Measurements from ENCODE around the gene SORL1.
"Not testable (repeated sequence)": the region's sequence is repeated elsewhere in the genome, so short reads cannot be mapped to it uniquely, and the experiment has no call there.

SORL1 gene

DNA sequence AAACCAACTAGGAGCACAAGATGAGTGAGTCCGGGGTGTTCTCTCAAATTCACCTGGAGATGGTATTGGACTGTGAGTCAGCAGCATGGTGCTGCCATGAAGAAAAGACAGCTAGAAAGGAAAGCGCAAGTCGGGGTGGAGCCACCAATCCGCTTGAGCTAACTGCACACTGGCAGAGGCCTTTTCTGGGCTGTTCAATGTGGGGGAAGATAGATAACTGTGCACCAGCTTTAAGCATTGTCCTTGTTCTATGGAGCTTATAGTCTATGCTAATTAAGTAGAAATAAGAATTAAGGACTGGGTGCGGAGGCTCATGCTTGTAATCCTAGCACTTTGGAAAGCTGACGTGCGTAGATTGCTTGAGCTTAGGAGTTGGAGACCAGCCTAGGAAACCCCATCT, 22.6 kb downstream of the SORL1 start:
- no peak for DNase-seq (ENCODE audit: low read depth)

DNA sequence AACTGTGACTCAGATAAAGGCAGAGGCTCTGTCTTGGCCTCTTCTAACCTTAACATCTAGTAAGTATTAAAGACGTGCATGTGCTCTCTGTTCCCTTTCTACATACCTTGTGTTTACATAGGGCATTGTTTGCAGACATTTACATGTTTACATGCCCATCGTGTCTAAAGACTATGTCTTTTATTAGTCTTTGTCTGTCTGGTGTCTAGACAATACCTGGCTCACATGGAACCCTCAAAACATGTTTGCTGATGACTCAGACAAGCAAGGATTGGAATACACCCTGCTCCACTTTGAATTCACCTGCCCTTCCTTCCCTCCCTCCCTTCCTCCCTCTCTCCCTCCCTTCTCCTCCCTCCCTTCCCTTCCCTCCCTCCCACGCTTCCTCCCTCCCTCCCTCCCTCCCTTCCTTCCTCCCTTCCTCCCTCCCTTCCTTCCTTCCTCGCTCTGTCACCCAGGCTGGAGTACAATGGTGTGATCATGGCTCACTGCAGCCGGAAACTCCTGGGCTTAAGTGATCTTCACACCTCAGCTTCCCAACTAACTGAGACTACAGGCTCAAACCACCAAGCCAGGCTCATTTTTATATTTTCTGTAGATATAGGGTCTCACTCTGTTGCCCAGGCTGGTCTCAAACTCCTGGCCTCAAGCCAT, 24.4 kb downstream of the SORL1 start:
- DNase-seq (ENCODE audit: low read depth): no peak

DNA sequence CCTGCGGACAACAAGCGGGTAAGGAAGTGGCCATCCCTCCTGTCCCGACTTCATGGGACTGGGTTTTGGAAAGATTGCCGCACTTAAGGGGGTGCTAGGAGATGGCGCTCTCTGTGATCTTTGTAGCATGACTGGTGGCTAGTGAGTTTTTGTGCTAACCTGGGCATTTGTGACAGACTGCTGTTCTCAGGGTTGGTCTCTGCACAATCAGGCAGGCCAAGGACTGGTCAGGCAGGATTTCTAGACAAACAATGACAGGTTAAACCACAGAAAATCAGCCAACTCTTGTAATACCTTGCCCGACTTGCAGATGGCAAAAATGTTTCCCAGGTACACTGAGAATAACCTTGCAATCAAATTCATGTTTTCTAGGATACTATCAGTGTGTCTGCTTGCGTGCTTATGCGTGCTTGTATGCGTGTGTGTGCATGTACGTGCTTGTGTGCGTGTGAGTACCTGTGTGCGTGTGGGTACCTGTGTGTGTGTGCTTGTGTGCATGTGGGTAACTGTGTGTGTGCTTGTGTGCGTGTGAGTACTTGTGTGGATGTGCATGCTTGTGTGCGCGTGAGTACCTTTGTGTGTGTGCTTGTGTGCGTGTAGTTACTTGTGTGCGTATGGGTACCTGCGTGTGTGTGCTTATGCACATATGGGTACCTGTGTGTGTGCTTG, 26.2 kb downstream of the SORL1 start:
- DNase-seq (ENCODE audit: low read depth): no peak

DNA sequence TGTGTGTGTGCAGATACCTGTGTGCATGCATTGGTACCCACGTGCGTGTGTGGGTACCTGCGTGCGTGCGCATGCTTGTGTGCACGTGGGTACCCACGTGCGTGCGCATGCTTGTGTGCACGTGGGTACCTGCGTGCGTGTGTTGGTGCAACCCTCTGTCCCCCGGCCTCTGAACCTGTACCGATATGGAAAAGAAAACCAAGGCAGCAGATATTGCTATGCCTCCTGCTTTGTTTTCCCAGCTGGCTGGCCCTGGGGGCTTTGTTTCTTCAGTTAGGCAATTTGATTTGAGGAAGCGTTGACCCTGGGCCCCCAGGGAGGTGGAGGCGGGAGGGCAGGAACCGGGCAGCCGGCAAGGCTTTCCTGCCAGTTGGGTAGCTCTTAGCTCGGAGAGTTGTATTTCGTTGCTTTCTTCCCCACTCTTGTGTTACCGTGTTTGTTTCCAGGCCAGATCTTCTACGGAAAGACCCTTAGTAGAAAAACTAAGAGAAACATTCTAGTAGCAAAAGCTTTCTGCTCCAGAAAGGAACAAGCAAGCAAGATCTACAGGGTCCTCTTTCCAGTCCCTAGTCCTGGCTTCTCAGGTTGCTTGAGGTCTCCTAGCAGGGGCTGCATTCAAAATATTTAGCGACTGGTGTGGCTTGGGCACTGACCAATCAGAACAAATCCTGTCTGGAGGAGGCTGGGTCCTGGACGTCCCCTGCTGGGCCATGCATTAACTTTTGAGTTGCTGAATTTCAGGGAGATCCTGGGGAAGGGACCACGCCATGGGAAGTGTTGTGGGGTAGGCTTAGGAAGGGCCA, 27.0 kb downstream of the SORL1 start:
- DNase-seq (ENCODE audit: low read depth): no peak

DNA sequence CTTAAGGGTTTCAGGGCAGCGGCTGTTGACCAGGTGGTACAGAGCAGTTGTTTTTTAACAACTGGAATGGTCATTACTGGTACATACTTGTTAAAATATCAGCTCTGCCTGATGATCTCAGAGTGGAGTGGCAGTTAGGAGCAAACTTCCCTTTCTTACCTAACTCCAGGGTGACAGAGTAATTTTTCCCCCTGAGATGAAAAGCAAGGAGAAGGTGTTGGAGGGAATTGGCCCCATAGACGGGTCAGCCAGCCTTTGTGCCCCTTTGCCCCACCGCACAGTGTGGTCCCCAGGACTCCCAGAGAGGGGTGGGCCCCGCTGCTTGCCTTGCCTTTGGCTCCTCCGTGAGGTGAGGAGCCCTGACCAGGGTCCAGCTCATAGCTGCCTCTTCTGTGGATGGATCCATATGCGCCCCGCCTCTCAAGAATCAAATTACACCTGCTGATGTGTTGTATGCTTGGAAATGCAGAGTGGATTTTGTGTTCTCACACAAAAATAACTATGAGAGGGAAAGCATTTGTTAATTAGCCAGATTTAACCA, 27.7 kb downstream of the SORL1 start:
- no peak for DNase-seq (ENCODE audit: low read depth)

DNA sequence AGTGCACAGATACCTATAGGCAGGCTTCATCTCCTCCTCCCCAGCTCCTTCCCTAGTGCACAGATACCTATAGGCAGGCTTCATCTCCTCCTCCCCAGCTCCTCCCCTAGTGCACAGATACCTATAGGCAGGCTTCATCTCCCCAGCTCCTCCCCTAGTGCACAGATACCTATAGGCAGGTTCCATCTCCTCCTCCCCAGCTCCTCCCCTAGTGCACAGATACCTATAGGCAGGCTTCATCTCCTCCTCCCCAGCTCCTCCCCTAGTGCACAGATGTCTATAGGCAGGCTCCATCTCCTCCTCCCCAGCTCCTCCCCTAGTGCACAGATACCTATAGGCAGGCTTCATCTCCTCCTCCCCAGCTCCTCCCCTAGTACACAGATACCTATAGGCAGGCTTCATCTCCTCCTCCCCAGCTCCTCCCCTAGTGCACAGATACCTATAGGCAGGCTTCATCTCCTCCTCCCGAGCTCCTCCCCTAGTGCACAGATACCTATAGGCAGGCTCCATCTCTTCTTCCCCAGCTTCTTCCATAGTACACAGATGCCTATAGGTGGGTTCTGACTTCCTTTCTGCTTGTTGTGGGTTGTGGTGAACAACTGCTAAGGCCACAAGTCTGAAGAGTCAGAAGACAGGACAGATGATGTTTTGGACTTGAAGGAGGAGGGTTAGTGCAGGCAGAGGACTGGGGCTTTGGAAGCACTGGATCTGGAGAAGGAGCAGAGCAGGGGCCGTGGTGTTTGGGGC, 29.5 kb downstream of the SORL1 start:
- DNase-seq (ENCODE audit: low read depth): not testable (repeated sequence)

DNA sequence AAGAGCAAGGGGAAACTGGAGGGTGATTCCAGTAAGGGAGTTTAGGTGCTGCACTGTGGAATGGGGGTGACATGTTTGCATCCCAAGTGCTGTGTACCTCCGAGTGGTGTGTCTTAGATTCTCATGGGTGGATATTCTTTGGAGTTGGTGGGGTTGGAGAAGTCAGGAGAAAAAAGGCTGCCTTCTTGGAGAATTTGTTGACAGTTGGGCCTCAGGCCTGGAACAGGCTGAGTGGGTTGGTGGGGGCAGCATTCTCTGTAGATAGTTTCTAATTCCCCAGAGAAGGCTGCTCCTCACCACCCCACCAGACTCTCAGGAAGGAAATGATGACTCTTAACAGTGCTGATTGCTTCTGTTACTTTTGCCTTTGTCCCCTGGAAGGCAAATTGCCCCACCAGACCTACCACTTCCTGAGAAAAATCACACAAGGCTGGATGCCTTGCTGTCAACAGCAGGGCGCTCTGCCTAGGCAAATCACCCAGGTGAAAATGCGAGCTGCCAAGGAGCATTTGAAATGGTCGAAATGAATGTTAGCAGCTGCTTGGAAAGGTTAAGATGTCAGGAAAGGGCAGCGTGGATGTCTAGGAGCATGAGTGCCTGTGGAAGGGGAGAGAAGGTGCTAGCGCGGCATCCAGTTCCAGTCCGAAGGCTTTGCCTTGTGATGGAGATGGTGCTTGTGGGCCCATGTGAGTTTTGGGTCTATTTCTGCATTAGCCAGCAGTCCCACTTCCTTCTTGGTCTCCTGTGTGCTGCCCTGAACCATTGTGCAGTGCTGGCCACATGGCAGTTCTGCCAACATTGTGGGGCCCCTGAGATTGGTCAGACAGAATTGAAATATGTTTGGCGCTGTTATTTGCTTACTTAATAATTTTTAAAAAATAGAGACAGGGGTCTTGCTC, 30.4 kb downstream of the SORL1 start:
- peak; percentile 48 for DNase-seq (ENCODE audit: low read depth)

DNA sequence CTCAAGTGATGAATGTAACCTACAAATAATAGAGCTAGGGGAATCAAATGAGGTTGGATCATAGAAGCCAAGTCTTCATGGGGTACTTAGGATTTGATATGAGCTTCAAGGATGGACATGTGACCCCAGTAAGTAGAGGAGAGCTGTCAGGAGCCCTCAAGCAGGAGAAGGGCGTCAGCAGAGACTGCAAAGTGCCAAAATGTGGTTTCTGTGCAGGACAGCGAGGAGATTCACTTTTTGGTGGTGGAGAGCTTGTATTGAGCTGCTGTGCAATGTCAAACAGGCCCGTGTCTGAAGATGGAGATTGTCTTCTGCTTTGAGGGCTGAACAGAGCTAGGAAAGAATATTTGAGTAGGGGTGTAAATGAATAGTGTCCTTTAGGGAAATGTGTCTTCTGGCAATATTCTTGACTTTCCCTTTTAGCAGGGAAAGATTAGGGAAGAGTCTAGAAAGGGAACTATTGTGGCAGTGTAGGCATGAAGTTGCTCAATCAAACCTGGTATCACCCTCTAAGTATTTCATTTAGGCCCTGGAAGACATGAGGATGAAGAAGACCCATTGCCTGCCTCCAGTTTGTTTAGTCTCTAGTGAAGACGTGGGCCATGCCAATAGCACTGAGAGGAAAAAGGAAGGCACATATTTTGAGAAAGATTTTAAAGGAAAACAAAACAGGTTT, 31.8 kb downstream of the SORL1 start:
- no peak for DNase-seq (ENCODE audit: low read depth)

DNA sequence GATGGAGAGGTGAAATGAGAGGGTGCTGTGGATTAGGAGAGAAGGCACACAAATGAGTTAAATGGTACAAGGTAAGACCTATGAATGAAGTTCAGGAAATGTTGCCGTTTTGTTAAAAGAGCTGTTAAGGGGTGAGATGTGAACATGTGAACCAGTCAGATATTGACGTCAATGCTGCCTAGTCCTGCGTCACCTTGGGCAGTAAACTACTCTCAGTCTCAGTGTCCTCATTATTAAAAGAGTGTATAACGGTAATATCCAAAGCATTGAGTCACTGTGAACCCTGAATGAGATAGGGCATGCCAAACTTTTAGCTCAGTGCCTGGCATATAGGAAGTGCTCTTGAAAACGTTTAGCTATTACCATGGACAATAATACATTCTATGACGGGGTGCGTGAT, 33.1 kb downstream of the SORL1 start:
- DNase-seq (ENCODE audit: low read depth): no peak

DNA sequence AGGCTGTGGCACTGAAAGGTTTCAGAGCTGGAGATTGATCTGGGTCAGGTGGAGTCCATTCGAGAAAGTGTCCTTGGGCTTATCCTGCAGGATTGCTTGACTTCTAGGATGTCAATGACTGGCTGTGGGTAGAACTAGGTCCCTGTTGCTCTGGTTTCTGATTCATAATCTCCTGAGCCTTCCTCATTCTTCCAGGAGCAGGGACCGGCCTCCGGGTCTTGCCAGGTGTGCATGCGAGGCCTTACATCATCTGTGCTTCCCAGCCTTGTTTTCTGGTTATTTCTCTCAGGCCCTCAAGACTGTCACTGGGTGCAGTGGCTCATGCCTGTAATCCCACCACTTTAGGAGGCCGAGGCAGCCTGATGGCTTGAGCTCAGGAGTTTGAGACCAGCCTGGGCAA, 33.9 kb downstream of the SORL1 start:
- no peak for DNase-seq (ENCODE audit: low read depth)

DNA sequence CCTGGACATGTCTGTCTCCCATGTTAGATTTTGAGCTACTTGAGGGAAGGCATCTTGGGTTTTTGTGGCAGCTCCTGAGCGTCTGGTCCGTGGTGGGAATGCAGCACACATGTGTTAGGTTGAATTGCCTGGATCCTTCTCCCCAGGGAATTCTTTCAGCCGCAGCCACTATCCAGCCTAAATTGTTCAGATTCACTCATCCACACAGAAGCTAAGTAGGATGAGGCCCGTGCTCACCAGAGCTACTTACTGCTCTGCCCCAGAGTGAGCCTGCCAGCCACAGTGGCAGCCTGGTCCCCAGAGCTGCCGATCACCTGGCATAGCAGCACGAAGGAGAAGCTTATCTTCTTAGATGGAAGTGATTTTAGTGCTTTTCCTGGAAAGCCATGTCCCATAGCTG, 35.1 kb downstream of the SORL1 start:
- DNase-seq (ENCODE audit: low read depth): no peak

DNA sequence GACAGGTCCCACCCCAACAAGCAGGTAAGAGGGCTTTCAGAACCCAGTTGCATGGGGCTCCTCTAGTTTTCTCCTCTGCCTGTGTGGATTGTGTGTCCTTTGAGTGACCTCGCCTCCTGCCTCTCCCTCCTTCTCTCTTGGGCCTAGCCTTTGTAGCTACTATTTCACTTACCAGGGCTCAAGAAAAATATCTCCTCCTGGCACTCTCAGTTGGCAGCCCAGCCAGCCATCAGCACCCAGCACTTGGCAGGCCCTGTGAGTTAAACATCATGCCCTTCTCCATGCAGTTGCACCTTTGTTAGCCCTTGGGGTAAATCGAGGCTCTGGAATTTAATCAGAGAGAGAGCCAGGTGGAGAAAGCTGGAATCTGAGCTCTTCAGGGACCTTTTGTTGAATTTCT, 36.1 kb downstream of the SORL1 start:
- no peak for DNase-seq (ENCODE audit: low read depth)

DNA sequence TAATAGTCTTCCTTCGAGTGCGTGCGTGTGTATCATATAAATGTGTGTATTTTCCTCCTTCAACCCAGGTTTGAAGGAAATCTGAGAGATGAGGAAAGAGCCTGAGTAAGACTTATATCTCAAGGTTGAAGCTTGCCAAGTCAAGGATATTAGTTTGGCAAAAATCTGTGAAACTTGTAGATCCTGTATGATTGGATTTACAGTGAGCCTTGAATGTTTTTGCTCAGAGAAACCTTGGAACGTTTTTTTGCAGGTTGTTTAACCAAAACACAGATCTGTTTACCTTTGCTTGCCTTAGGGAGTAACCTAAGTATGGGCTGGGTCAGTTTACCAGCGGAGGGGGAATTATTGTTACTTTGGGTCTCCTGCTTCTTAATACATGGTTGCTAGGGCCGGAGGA, 36.5 kb downstream of the SORL1 start:
- no peak for DNase-seq (ENCODE audit: low read depth)

DNA sequence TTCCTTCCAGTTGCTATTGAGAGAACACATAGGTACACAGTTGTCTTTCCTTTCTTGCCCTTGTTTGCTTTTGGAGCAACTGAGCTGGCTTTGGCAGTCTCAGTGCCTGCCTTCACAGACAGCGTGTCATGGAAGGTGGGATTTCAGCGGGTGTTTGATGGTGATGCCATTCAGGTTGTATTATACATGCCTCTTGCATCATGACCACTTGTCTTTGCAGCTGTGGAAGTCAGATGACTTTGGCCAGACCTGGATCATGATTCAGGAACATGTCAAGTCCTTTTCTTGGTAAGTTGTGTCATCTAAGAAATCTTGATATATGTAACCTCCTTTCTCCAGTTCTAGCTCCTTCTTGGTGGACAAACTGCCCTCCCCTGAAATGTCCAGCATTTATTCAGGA, 37.7 kb downstream of the SORL1 start:
- no peak for DNase-seq (ENCODE audit: low read depth)

DNA sequence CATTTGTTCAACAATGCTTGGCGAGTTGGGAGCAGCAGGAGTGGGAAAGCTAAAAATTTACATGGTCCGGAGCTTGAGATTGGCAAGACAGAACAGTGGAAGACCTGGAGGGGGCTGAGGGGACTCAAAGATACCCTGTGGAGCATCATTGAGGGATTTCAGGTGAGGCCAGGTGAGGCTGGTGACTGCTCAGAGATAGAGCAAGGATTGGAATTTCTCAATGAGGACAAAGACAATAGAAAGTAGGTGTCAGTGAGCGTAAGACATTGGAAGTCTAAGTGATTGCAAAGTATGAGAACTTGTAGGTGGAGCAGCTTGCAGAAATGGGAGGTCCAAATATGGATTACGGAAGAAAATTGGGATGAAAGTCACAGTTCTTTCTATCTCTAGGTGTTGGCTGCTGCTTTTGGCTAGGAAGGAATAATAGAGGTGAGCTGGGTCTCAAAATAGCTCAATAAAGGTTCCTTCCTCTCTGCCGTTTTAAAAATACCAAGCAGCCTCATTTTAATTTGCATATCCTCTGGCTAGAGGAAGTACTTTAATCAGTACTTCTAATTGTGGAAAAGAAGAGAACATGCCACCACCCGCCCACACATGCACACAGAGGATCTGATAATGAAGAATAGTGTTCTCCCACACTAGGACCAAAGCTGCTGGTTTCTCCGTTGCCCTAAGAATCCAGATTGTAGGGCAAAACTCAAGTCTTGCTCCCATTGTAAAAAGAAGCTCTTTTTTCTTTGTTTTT, 42.4 kb downstream of the SORL1 start:
- peak; percentile 64 for DNase-seq (ENCODE audit: low read depth)

DNA sequence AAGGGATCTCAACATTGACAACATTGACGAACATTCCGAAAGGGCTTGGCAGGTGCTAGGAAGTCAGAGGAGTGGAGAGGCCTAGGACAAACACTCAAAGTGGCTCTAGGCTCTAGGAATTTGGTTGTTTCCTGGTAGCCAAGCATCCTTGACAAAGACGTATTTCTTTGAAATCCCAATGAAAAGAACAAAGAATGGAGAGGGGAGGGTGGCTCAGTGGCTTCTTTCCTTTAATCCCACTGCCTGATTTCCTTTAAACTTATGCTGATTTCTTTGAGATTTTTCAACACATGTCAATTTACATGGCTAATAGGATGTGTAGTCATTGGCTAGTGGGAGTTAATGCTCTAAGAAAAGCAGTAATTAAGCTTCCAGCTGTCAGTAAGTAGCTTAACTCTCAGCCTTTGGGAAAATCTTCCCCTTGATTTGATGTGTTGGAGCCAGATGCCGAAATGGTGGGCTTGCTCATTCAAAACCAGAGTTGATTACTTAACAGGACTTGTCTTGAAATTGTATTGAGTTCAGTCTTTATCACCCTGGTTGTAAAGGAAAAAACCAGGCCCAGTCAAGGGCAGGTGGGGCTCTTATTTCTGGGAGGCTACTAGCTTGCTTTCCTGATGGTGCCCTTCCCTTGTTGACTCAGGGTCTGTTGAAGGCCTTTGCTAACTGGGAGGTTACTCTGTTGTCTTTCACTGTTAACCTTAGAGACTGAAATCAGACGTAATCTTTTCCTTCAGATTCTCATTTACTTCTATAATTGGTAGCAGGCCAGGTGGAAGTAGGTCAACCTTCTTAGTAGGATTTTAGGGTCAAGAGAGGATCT, 45.3 kb downstream of the SORL1 start:
- DNase-seq (ENCODE audit: low read depth): no peak

DNA sequence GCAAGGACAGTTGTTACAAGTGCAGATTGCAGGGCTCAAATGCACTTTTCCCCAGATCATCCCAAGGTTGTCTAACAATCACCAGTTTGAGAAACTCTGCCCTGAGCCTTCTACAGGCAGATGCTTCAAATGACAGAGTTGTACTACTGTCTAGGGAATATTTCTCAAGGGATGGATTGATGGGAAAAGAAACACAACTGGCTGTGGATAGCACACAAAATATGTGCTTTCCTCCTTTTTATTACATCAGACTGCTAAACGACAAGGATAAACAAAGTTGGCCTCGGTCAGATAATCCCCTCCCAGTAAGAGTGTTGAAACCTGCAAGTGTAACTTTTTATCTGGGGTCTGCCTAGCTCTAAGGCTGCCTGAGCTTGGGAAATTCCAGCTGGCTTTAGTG, 47.3 kb downstream of the SORL1 start:
- DNase-seq (ENCODE audit: low read depth): no peak

DNA sequence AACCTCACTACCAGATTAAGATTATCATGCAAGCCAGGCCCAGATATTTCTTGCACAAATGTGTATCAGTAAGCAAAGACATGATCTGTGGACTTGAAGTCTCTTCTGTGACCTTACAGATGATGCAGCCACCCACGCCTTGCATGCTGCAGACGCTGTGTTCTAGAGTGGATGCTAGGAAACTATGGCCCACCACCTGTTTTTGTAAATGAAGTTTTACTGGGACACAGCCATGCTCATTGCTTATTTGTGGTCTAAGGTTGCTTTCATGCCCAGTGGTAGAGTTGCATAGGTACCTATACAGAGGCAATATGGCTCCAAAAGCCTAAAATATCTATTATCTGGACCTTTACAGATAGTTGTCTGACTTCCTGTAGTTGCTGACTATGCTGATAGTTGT, 48.2 kb downstream of the SORL1 start:
- DNase-seq (ENCODE audit: low read depth): no peak

DNA sequence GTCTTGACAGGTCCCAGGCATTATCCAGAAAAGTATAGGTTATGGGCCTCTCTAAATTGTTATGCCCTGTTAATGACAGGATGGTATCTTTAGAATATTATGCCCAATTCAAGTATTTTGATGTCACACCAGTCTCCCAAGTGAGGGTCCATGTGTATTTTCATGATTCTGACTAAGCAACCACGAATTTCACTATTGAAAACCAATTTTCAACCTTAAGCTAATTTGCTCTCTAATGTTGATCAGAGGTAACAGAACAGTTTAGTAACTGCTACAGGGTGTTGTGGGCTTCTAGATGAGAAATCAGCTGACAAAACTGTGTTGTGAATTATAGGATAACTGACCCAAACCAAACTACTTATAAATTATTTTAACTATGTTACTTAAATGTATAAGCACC, 48.6 kb downstream of the SORL1 start:
- DNase-seq (ENCODE audit: low read depth): no peak

Data from stimulated activated CD4-positive, alpha-beta T cell treated with anti-CD3 and anti-CD28 coated beads, Interleukin-2, amount 100 ng/mL, for 4 hours (primary cell).